Parathyroid adenoma (tissue), 2 donors: ENCODE data around the gene SPP2.

ENCODE experiments used
- H2AFZ ChIP-seq: fragments of 300-600 bp; sonication (generic); one replicate; pipeline ENCODE4 v1.7.0; 2017; ENCODE audit warnings: antibody characterized with exemption, mild to moderate bottlenecking
- H3K27ac ChIP-seq: fragments of 300-600 bp; sonication (generic); one replicate; pipeline ENCODE4 v1.7.0; 2017
- H3K27me3 ChIP-seq: fragments of 300-600 bp; sonication (generic); one replicate; pipeline ENCODE4 v1.7.0; 2017; ENCODE audit warnings: low read length; ENCODE audit not compliant: control insufficient read depth, insufficient read depth
- H3K36me3 ChIP-seq: fragments of 300-600 bp; sonication (generic); one replicate; pipeline ENCODE4 v1.7.0; 2017; ENCODE audit warnings: low read length; ENCODE audit not compliant: control insufficient read depth, insufficient read depth
- H3K4me1 ChIP-seq: fragments of 300-600 bp; sonication (generic); one replicate; pipeline ENCODE4 v1.7.0; 2017; ENCODE audit warnings: control low read depth
- H3K4me2 ChIP-seq: fragments of 300-600 bp; sonication (generic); one replicate; pipeline ENCODE4 v1.7.0; 2017; ENCODE audit warnings: low read length
- H3K4me3 ChIP-seq: fragments of 300-600 bp; sonication (generic); one replicate; pipeline ENCODE4 v1.7.0; 2017; ENCODE audit warnings: low read depth, low read length
- H3K79me2 ChIP-seq: fragments of 300-600 bp; sonication (generic); one replicate; pipeline ENCODE4 v1.7.0; 2017; ENCODE audit warnings: control low read depth
- H3K9ac ChIP-seq: fragments of 300-600 bp; sonication (generic); one replicate; pipeline ENCODE4 v1.7.0; 2017; ENCODE audit warnings: mild to moderate bottlenecking
- H3K9me3 ChIP-seq: fragments of 300-600 bp; sonication (generic); one replicate; pipeline ENCODE4 v1.7.0; 2017; ENCODE audit warnings: low read length; ENCODE audit not compliant: control insufficient read depth
- TF ChIP-seq, protein P1 (sequence below): fragments of 300-600 bp; sonication (generic); IDR thresholded peaks from one replicate; pipeline ENCODE4 v1.7.0; 2017; ENCODE audit warnings: antibody characterized with exemption, mild to moderate bottlenecking
- donor health status: primary hyperparathyroidism.

Gene SPP2

GRCh38 chr2:234026693-234027254, 23.7 kb upstream of the SPP2 start:
- TF ChIP-seq, protein P1, sequence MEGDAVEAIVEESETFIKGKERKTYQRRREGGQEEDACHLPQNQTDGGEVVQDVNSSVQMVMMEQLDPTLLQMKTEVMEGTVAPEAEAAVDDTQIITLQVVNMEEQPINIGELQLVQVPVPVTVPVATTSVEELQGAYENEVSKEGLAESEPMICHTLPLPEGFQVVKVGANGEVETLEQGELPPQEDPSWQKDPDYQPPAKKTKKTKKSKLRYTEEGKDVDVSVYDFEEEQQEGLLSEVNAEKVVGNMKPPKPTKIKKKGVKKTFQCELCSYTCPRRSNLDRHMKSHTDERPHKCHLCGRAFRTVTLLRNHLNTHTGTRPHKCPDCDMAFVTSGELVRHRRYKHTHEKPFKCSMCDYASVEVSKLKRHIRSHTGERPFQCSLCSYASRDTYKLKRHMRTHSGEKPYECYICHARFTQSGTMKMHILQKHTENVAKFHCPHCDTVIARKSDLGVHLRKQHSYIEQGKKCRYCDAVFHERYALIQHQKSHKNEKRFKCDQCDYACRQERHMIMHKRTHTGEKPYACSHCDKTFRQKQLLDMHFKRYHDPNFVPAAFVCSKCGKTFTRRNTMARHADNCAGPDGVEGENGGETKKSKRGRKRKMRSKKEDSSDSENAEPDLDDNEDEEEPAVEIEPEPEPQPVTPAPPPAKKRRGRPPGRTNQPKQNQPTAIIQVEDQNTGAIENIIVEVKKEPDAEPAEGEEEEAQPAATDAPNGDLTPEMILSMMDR, result no peak
- no peaks in the 10 kb centered on the region for H3K4me1 ChIP-seq
- no peak overlapping the region for H2AFZ ChIP-seq
- H3K79me2 ChIP-seq, result no peaks in the 10 kb centered on the region
- no peaks in the 10 kb centered on the region for H3K36me3 ChIP-seq
- H3K9me3 ChIP-seq, result no peaks in the 10 kb centered on the region
- H3K9ac ChIP-seq, result no peak overlapping the region
- H3K4me3 ChIP-seq, result no peak overlapping the region
- H3K4me2 ChIP-seq, result no peak overlapping the region
- H3K27ac ChIP-seq, result no peak overlapping the region
- no peaks in the 10 kb centered on the region for H3K27me3 ChIP-seq

DNA sequence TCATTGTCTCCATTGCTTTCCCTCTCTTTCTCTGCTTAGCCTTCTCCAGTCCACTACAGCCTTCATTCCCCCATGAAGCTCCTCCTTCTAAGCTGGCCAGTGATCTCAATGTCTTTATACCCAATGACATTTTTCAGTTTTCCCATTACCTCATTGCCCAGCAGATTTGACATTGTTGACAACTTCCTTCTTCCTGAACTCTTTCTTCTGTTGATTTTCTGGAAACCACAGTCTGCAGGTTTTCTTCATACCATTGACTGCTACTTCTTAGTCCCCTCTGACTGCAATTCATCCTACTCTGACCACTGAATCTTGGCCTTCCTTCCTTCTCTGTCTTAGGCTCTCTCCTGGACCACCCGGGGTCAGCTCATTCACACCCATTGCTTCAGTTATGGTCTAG, 22.9 kb upstream of the SPP2 start:
- TF ChIP-seq, protein P1, result no peak

GRCh38 chr2:234029150-234029733, 21.3 kb upstream of the SPP2 start:
- Histone ChIP-seq H2AFZ (no peak overlapping the region), H3K27me3 (no peaks in the 10 kb centered on the region), H3K36me3 (no peaks in the 10 kb centered on the region), H3K4me1 (no peaks in the 10 kb centered on the region), H3K79me2 (no peaks in the 10 kb centered on the region), H3K4me3 (no peak overlapping the region), H3K9me3 (no peaks in the 10 kb centered on the region), H3K27ac (no peak overlapping the region), H3K4me2 (no peak overlapping the region), H3K9ac (no peak overlapping the region)
- TF ChIP-seq, protein P1, result no peak

More for the DNA sequence above, 22.9 kb upstream of the SPP2 start:
- Histone ChIP-seq H3K36me3 (no peaks in the 10 kb centered on the region), H3K4me1 (no peaks in the 10 kb centered on the region), H3K9ac (no peak overlapping the region), H3K4me2 (no peak overlapping the region), H3K27me3 (no peaks in the 10 kb centered on the region), H3K4me3 (no peak overlapping the region), H3K79me2 (no peaks in the 10 kb centered on the region), H3K9me3 (no peaks in the 10 kb centered on the region), H2AFZ (no peak overlapping the region), H3K27ac (no peak overlapping the region)

DNA sequence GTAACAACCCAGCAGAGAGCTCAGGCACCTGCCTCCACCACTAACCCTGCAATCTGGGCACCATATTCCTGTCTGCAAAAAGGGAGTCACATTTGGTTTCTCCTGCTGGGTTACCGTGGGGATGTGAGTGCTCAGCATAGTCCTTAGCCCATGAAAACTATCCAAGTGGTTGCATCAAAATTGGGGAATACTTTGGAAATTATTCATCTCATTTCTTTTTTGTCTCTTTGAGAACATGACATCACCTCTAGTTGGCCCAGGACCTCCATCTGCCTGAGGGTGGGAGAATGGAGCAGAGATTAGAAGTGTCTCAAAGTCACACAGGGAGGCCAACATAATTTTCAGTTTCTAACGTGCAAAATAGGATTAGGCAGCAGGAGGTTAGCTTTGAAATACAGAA, 19.3 kb upstream of the SPP2 start:
- Histone ChIP-seq H2AFZ (no peak overlapping the region), H3K79me2 (no peaks in the 10 kb centered on the region)

More for the DNA sequence above, 19.3 kb upstream of the SPP2 start:
- Histone ChIP-seq H3K36me3 (no peaks in the 10 kb centered on the region), H3K27ac (no peak overlapping the region), H3K4me2 (no peak overlapping the region), H3K4me3 (no peak overlapping the region), H3K9ac (no peak overlapping the region), H3K4me1 (no peaks in the 10 kb centered on the region), H3K27me3 (no peaks in the 10 kb centered on the region), H3K9me3 (no peaks in the 10 kb centered on the region)
- TF ChIP-seq, protein P1, result no peak
